H9 (cell line): ENCODE measurements around the gene AXIN1. TPM values are rescaled to one million over a fixed set of nuclear protein-coding genes. Genes with fewer than 3 reads are reported as not detected.

Source experiments
- DNase-seq: peaks from one replicate; pipeline ENCODE4 v3.0.0-alpha.2; 2017
- H2AFZ ChIP-seq: one replicate; pipeline ENCODE4 v1.6.1; 2013; ENCODE audit warnings: mild to moderate bottlenecking, low read length, control low read depth, moderate library complexity
- H2AK5ac ChIP-seq: 2 replicates; pipeline ENCODE4 v1.6.1; 2013; ENCODE audit warnings: low read length, control low read depth, mixed read lengths; ENCODE audit not compliant: insufficient read length
- H2BK120ac ChIP-seq: one replicate; pipeline ENCODE4 v1.6.1; 2013; ENCODE audit warnings: low read depth, mild to moderate bottlenecking, low read length, control low read depth, inconsistent platforms; ENCODE audit not compliant: poor library complexity, severe bottlenecking
- H2BK12ac ChIP-seq: 2 replicates; pipeline ENCODE4 v1.6.1; 2013; ENCODE audit warnings: low read length, control low read depth, mixed read lengths, low read depth; ENCODE audit not compliant: insufficient read length
- H2BK15ac ChIP-seq: 2 replicates; pipeline ENCODE4 v1.6.1; 2013; ENCODE audit warnings: low read depth, low read length, control low read depth
- H2BK20ac ChIP-seq: one replicate; pipeline ENCODE4 v1.6.1; 2013; ENCODE audit warnings: low read depth, mild to moderate bottlenecking, low read length, control low read depth, inconsistent platforms; ENCODE audit not compliant: poor library complexity, severe bottlenecking
- H2BK5ac ChIP-seq: 2 replicates; pipeline ENCODE4 v1.6.1; 2013; ENCODE audit warnings: low read length, control low read depth, mixed read lengths; ENCODE audit not compliant: insufficient read length
- H3K14ac ChIP-seq: 2 replicates; pipeline ENCODE4 v1.6.1; 2013; ENCODE audit warnings: low read length, control low read depth; ENCODE audit not compliant: insufficient read depth
- H3K18ac ChIP-seq: 2 replicates; pipeline ENCODE4 v1.6.1; 2013; ENCODE audit warnings: low read depth, mild to moderate bottlenecking, mixed read lengths, low read length, control low read depth; ENCODE audit not compliant: insufficient read length
- H3K23ac ChIP-seq: 2 replicates; pipeline ENCODE4 v1.6.1; 2013; ENCODE audit warnings: low read length, control low read depth, mixed read lengths, low read depth; ENCODE audit not compliant: insufficient read length
- H3K23me2 ChIP-seq: 2 replicates; pipeline ENCODE4 v1.6.1; 2013; ENCODE audit warnings: low read depth, mild to moderate bottlenecking, mixed read lengths, low read length, control low read depth; ENCODE audit not compliant: insufficient read length, poor library complexity, severe bottlenecking
- H3K27ac ChIP-seq: 2 replicates; pipeline ENCODE4 v1.5.1; 2013; ENCODE audit warnings: low read length, control low read depth, mixed read lengths, low read depth; ENCODE audit not compliant: insufficient read length
- H3K27me3 ChIP-seq: 2 replicates; pipeline ENCODE4 v1.6.1; 2013; ENCODE audit warnings: low read length, control low read depth, inconsistent platforms; ENCODE audit not compliant: insufficient read depth
- H3K4ac ChIP-seq: 2 replicates; pipeline ENCODE4 v1.6.1; 2013; ENCODE audit warnings: low read depth, mild to moderate bottlenecking, control low read depth, inconsistent platforms, low read length, moderate library complexity
- H3K4me1 ChIP-seq: 2 replicates; pipeline ENCODE4 v1.6.1; 2013; ENCODE audit warnings: low read length, control low read depth, inconsistent platforms; ENCODE audit not compliant: insufficient read depth
- H3K4me2 ChIP-seq: 2 replicates; pipeline ENCODE4 v1.6.1; 2013; ENCODE audit warnings: low read length, control low read depth, mixed read lengths; ENCODE audit not compliant: insufficient read length, insufficient read depth
- H3K56ac ChIP-seq: 2 replicates; pipeline ENCODE4 v1.6.1; 2013; ENCODE audit warnings: low read depth, mild to moderate bottlenecking, mixed read lengths, low read length, control low read depth; ENCODE audit not compliant: insufficient read length
- H3K79me1 ChIP-seq: 2 replicates; pipeline ENCODE4 v1.6.1; 2013; ENCODE audit warnings: low read depth, mild to moderate bottlenecking, moderate library complexity, low read length, control low read depth, inconsistent platforms; ENCODE audit not compliant: insufficient read depth, poor library complexity, severe bottlenecking
- H3K79me2 ChIP-seq: 2 replicates; pipeline ENCODE4 v1.6.1; 2013; ENCODE audit warnings: low read length, control low read depth, inconsistent platforms; ENCODE audit not compliant: insufficient read depth
- H3K9ac ChIP-seq: 2 replicates; pipeline ENCODE4 v1.6.1; 2013; ENCODE audit warnings: low read length, control low read depth, mixed read lengths; ENCODE audit not compliant: insufficient read length; ENCODE audit errors: extremely low read depth
- H3K9me3 ChIP-seq: one replicate; pipeline ENCODE4 v1.6.1; 2013; ENCODE audit warnings: low read depth, low read length, inconsistent platforms; ENCODE audit not compliant: control insufficient read depth
- H3T11ph ChIP-seq: one replicate; pipeline ENCODE4 v1.6.1; 2013; ENCODE audit warnings: mild to moderate bottlenecking, low read length, control low read depth, inconsistent platforms
- H4K20me1 ChIP-seq: one replicate; pipeline ENCODE4 v1.6.1; 2013; ENCODE audit not compliant: control insufficient read depth, insufficient read length, insufficient read depth
- H4K5ac ChIP-seq: 2 replicates; pipeline ENCODE4 v1.6.1; 2013; ENCODE audit warnings: low read depth, mild to moderate bottlenecking, mixed read lengths, low read length, control low read depth; ENCODE audit not compliant: insufficient read length
- H4K8ac ChIP-seq: replicated peaks from 2 replicates; pipeline ENCODE4 v1.6.1; 2013; ENCODE audit warnings: low read length, control low read depth, mixed read lengths, low read depth; ENCODE audit not compliant: insufficient read length
- H4K91ac ChIP-seq: 2 replicates; pipeline ENCODE4 v1.6.1; 2013; ENCODE audit warnings: low read depth, mild to moderate bottlenecking, moderate library complexity, mixed read lengths, low read length, control low read depth; ENCODE audit not compliant: insufficient read length
- H3K27ac Mint-ChIP-seq, 3 experiments: 2 replicates in 2 of 3; 3 replicates in 1 of 3; pipeline ENCODE4 v1.8.0; 2020 to 2021; ENCODE audit warnings: mixed read lengths in 3 of 3, mild to moderate bottlenecking in 1 of 3, moderate library complexity in 1 of 3
- H3K27me3 Mint-ChIP-seq: 2 replicates; pipeline ENCODE4 v1.8.0; 2021; ENCODE audit warnings: low read depth, mild to moderate bottlenecking, moderate library complexity, mixed read lengths
- H3K36me3 Mint-ChIP-seq, 3 experiments: 2 replicates in 2 of 3; 3 replicates in 1 of 3; pipeline ENCODE4 v1.8.0; 2020 to 2021; ENCODE audit warnings: low read depth in 3 of 3, mixed read lengths in 3 of 3; ENCODE audit not compliant: insufficient read depth in 1 of 3
- H3K4me1 Mint-ChIP-seq, 2 experiments: 2 replicates each; pipeline ENCODE4 v1.8.0; 2020; ENCODE audit warnings: mixed read lengths in 2 of 2
- H3K4me3 Mint-ChIP-seq, 2 experiments: 2 replicates in 1 of 2; 3 replicates in 1 of 2; pipeline ENCODE4 v1.8.0; 2020 to 2021; ENCODE audit warnings: mild to moderate bottlenecking in 2 of 2, mixed read lengths in 2 of 2, moderate library complexity in 1 of 2
- H3K9me3 Mint-ChIP-seq, 2 experiments: 2 replicates in 1 of 2; 3 replicates in 1 of 2; pipeline ENCODE4 v1.8.0; 2020; ENCODE audit warnings: mild to moderate bottlenecking in 2 of 2, mixed read lengths in 2 of 2, moderate library complexity in 1 of 2
- CTCF ChIP-seq: fragments of 200-600 bp; sonication (generic); conservative IDR thresholded peaks from 3 replicates; pipeline ENCODE4 v1.8.0; 2021; ENCODE audit warnings: antibody characterized with exemption, mild to moderate bottlenecking
- WGBS: extraction: QIAGEN DNeasy Blood & Tissue Kit; methylation state at CpG from one replicate; pipeline ENCODE4 v1.1.7; 2013; ENCODE audit warnings: missing lambda C conversion rate, low lambda C conversion rate, mixed read lengths; ENCODE audit not compliant: insufficient read length; ENCODE audit errors: extremely low coverage; 5-methylcytosine and 5-hydroxymethylcytosine counted together
- total RNA-seq: library from RNA; stranded (reverse); gene quantifications from 2 replicates; pipeline ENCODE4 v1.2.1, GENCODE V29; 2021

The AXIN1 gene
- total RNA-seq, 1 experiment from 2014 or later: 50.9 TPM

- Histone ChIP-seq H2BK5ac (no peak overlapping the region), H3K27ac (no peak overlapping the region), H3K79me1 (no peaks in the 10 kb centered on the region), H4K5ac (no peak overlapping the region), H3K14ac (no peak overlapping the region), H3K9ac (no peak overlapping the region), H3K18ac (no peak overlapping the region), H3K4ac (no peak overlapping the region), H3K4me1 (no peaks in the 10 kb centered on the region; the same call in 1 of the 2 replicates), H3K56ac (no peak overlapping the region), H3K4me2 (no peak overlapping the region), H3K27me3 (no peaks in the 10 kb centered on the region), H3K23me2 (peaks cover 4% of the 10 kb centered on the region), H4K91ac (no peak overlapping the region), H3K23ac (no peak overlapping the region), H2BK15ac (no peak overlapping the region), H3T11ph (no peak overlapping the region), H3K79me2 (no peaks in the 10 kb centered on the region), H2BK120ac (no peak overlapping the region), H4K20me1 (no peaks in the 10 kb centered on the region), H2BK12ac (no peak overlapping the region), H2AFZ (no peak overlapping the region), H4K8ac (no peak overlapping the region), H2AK5ac (no peak overlapping the region), H3K9me3 (no peaks in the 10 kb centered on the region), H2BK20ac (no peak overlapping the region)
- Mint-ChIP-seq H3K27me3 (peaks cover 3% of the 10 kb centered on the region; the same call in 1 of the 2 replicates), H3K27ac (peak overlapping the region in 1 of 3 experiments; percentile 85; a peak in 2 of 7 replicates), H3K9me3 (no peaks in the 10 kb centered on the region; a peak in 1 of 5 replicates), H3K36me3 (peaks cover 0 to 5% (median 0%) of the 10 kb centered on the region in 3 experiments; a peak in 3 of 7 replicates), H3K4me3 (no peak overlapping the region), H3K4me1 (peaks cover 44 to 48% of the 10 kb centered on the region in 2 experiments)
- no CpG with 5 or more reads among the region's 19 CpGs for WGBS
- no peak for DNase-seq
- TF ChIP-seq CTCF: peak; percentile 32; the same call in 2 of the 3 replicates
These were observed 34.2 kb upstream of the AXIN1 start for GRCh38 chr16:386641-387156.
